B cell (primary cell): ENCODE measurements around the gene ESRP2.

Experiments used
- EZH2 ChIP-seq: IDR thresholded peaks from 2 replicates; pipeline ENCODE4 v1.6.1; 2012; ENCODE audit warnings: borderline replicate concordance, low read depth, mild to moderate bottlenecking, moderate library complexity, low read length; ENCODE audit not compliant: insufficient read depth, poor library complexity, severe bottlenecking
- TF ChIP-seq, protein P1 (sequence below): fragments of 200-600 bp; IDR thresholded peaks from one replicate; pipeline ENCODE4 v1.8.0; 2022; ENCODE audit warnings: antibody characterized with exemption, mild to moderate bottlenecking

DNA sequence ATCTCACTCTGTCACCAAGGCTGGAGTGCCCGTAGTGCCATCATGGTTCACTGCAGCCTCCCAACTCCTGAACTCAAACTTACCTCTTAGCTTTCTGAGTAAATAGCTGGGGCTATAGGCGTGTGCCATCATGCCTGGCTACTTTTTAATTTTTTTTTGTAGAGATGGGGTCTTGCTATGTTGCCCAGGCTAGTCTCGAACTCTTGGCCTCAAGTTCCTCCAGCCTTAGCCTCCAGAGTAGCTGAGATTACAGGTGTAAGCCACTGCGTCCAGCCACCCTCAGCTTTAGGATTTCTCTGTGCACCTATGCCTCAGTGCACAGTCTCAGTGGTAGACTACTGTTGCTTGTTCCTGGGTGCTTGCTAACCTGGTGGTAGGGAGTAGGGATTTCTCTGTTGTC is 33.9 kb upstream of the ESRP2 start:
- TF ChIP-seq, protein P1, sequence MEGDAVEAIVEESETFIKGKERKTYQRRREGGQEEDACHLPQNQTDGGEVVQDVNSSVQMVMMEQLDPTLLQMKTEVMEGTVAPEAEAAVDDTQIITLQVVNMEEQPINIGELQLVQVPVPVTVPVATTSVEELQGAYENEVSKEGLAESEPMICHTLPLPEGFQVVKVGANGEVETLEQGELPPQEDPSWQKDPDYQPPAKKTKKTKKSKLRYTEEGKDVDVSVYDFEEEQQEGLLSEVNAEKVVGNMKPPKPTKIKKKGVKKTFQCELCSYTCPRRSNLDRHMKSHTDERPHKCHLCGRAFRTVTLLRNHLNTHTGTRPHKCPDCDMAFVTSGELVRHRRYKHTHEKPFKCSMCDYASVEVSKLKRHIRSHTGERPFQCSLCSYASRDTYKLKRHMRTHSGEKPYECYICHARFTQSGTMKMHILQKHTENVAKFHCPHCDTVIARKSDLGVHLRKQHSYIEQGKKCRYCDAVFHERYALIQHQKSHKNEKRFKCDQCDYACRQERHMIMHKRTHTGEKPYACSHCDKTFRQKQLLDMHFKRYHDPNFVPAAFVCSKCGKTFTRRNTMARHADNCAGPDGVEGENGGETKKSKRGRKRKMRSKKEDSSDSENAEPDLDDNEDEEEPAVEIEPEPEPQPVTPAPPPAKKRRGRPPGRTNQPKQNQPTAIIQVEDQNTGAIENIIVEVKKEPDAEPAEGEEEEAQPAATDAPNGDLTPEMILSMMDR: no peak
- TF ChIP-seq EZH2: no peak
